Aorta (tissue), 5 donors: Measurements from ENCODE around the gene PHRF1. TPM values are rescaled to one million over a fixed set of nuclear protein-coding genes. Genes with fewer than 3 reads are reported as not detected.

Experiments
- ATAC-seq: fragments of 200-7000 bp; cut with Tn5 transposase; one replicate; pipeline ENCODE4 v1.9.1; 2022; ENCODE audit warnings: moderate library complexity; ENCODE audit not compliant: low FRiP score
- DNase-seq, 2 donors: peaks; one replicate each; pipeline ENCODE4 v3.0.0-alpha.2; 2020
- H3K27ac ChIP-seq, 2 donors: one replicate each; pipeline ENCODE4 v1.5.1; 2013; ENCODE audit warnings: low read length in 2 of 2, mild to moderate bottlenecking in 2 of 2, moderate library complexity in 2 of 2, control low read depth in 1 of 2, inconsistent platforms in 1 of 2, low read depth in 1 of 2
- H3K27me3 ChIP-seq, 2 donors: one replicate each; pipeline ENCODE4 v1.6.1; 2013; ENCODE audit warnings: control low read depth in 1 of 2, low read length in 1 of 2, mild to moderate bottlenecking in 1 of 2, moderate library complexity in 1 of 2; ENCODE audit not compliant: insufficient read depth in 2 of 2, control insufficient read depth in 1 of 2
- H3K36me3 ChIP-seq, 2 donors: one replicate each; pipeline ENCODE4 v1.6.1; 2013; ENCODE audit warnings: control low read depth in 1 of 2, low read length in 1 of 2, mild to moderate bottlenecking in 1 of 2; ENCODE audit not compliant: insufficient read depth in 2 of 2, control insufficient read depth in 1 of 2
- H3K4me1 ChIP-seq, 2 donors: one replicate each; pipeline ENCODE4 v1.6.1; 2013; ENCODE audit warnings: low read length in 2 of 2, control low read depth in 1 of 2, mild to moderate bottlenecking in 1 of 2, moderate library complexity in 1 of 2; ENCODE audit not compliant: insufficient read depth in 2 of 2, control insufficient read depth in 1 of 2
- H3K4me3 ChIP-seq, 2 donors: one replicate each; pipeline ENCODE4 v1.5.1; 2013; ENCODE audit warnings: low read length in 2 of 2, control low read depth in 1 of 2, mild to moderate bottlenecking in 1 of 2
- H3K9me3 ChIP-seq: one replicate; pipeline ENCODE4 v1.6.1; 2013; ENCODE audit warnings: mild to moderate bottlenecking, low read length; ENCODE audit not compliant: control insufficient read depth
- WGBS, 2 donors: extraction: QIAGEN DNeasy Blood & Tissue Kit; methylation state at CpG; one replicate each; pipeline ENCODE4 v1.1.7; 2013; 5-methylcytosine and 5-hydroxymethylcytosine counted together
- intact Hi-C, 2 donors: fragments of 100-400 bp; cut with DNase I; formaldehyde crosslinking; loops; one replicate each; pipeline versions ENCODE4 v1.14.2 to v1.15.0; 2022
- polyA plus RNA-seq, 2 donors: library from polyadenylated mRNA; stranded (reverse); fragments of 200-250 nt; gene quantifications; one replicate each; pipeline ENCODE4 v1.2.3, GENCODE V29; 2013
- total RNA-seq, 2 donors: library from RNA; stranded (reverse); fragmentation: NEBNext Ultra II Directional; extraction: Animal tissue kit (Norgen Biotek cat#: 25700); gene quantifications; one replicate each; pipeline ENCODE4 v1.2.1, GENCODE V29; 2021
- donor health status: healthy with polysubstance abuse.
- donor health status: Bipolar disorder and iron deficiency.
- donor health status: DM: no; HTN: no; CAD: no.
- donor health status: DM: no; HTN: no; CAD: no.
- donor health status: DM: yes; HTN: yes; CAD: no.

The PHRF1 gene
- total and polyA plus RNA-seq, 4 donors, result 7.6 to 32.4 (median 22.4) TPM

- Histone ChIP-seq H3K36me3 (peaks cover 0 to 5% of the 10 kb centered on the region in 2 donors), H3K4me1 (no peaks in the 10 kb centered on the region), H3K27ac (no peak overlapping the region), H3K27me3 (no peaks in the 10 kb centered on the region), H3K4me3 (no peak overlapping the region), H3K9me3 (no peaks in the 10 kb centered on the region)
- DNase-seq, result no peak
- 92 to 95% methylated on average over 30 of the region's 30 CpGs for WGBS, 2 donors
- no peak for ATAC-seq
- intact Hi-C loops, result no loop called here
These were observed 78.9 kb downstream of the PHRF1 start for GRCh38 chr11:655036-655726.

DNA sequence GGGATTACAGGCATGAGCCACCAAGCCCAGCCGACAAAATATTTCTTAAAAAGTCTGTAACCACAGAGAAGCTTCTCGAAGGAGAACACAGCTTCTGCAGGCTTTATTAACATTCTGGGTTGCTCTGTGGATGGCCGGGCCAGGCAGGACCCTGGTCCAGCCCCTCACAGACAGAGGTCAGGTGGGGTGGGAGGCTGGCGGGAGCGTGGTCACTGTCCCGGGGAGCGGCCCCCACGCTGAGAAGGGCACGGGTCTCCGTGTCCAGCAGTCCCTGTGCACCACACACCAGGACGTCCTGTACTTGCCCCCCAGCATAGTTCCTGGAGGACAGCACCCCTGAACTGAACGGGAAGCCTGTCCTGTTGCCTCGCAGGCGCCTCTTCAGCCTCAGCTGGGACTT is 80.2 kb downstream of the PHRF1 start:
- H3K27ac ChIP-seq, result no peak overlapping the region
- no peaks in the 10 kb centered on the region for H3K4me1 ChIP-seq
- H3K36me3 ChIP-seq, result peaks cover 0 to 5% of the 10 kb centered on the region in 2 donors
- no peak for DNase-seq
- H3K4me3 ChIP-seq, result no peak overlapping the region
- intact Hi-C loops, result no loop called here
- WGBS, 2 donors, result 89 to 90% methylated on average over 14 of the region's 14 CpGs
- no peaks in the 10 kb centered on the region for H3K27me3 ChIP-seq
- no peak for ATAC-seq
- no peaks in the 10 kb centered on the region for H3K9me3 ChIP-seq

DNA sequence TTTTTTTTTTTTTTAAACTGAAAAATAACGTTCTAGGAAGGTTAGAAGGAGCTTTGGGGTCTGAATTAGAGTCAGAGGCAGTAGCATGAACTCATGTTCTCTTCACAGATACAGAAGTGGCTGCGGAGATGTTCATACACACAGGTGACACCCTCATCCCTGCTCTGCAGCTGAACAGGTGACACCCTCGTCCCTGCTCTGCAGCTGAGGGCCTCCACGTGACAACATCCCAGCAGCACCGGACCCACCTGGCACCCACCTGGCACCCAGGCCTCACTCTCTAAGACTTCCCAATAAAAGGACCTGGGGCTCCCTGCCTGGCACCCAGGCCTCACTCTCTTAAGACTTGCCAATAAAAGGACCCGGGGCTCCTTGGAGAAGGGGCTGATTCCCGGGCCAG is 80.6 kb downstream of the PHRF1 start:
- 80 to 82% methylated on average over 7 of the region's 7 CpGs for WGBS, 2 donors
- Histone ChIP-seq H3K9me3 (no peaks in the 10 kb centered on the region), H3K36me3 (peaks cover 0 to 5% of the 10 kb centered on the region in 2 donors), H3K27me3 (no peaks in the 10 kb centered on the region), H3K4me3 (no peak overlapping the region), H3K27ac (no peak overlapping the region), H3K4me1 (no peaks in the 10 kb centered on the region)
- intact Hi-C loops, result no loop called here
- no peak for DNase-seq
- no peak for ATAC-seq

DNA sequence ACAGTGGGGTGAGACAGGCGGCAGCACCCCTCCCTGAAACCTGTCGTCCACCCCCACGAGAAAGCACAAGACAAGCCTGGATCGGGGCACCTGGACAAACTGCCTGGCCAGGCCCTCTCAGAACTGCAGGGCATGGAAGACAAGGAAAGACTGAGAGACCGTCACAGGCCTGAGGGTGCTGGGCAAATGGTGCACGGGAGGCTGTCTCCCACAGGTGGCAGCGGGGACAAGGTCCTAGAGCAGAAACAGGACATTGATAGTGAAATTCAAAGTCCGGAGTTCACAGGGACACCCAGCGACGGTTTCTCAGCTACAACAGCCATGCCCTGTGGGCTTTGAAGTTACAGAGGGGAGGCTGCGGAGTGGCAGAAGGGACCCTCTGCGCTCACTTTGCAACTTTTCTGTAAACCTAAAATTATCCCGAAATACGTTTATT is 81.4 kb downstream of the PHRF1 start:
- Histone ChIP-seq H3K9me3 (no peaks in the 10 kb centered on the region), H3K27me3 (no peaks in the 10 kb centered on the region), H3K4me3 (no peak overlapping the region), H3K27ac (no peak overlapping the region), H3K36me3 (peaks cover 0 to 5% of the 10 kb centered on the region in 2 donors), H3K4me1 (no peaks in the 10 kb centered on the region)
- no peak for DNase-seq
- intact Hi-C loops, result no loop called here
- ATAC-seq, result no peak
- 89% methylated on average over 14 of the region's 14 CpGs for WGBS, 2 donors

DNA sequence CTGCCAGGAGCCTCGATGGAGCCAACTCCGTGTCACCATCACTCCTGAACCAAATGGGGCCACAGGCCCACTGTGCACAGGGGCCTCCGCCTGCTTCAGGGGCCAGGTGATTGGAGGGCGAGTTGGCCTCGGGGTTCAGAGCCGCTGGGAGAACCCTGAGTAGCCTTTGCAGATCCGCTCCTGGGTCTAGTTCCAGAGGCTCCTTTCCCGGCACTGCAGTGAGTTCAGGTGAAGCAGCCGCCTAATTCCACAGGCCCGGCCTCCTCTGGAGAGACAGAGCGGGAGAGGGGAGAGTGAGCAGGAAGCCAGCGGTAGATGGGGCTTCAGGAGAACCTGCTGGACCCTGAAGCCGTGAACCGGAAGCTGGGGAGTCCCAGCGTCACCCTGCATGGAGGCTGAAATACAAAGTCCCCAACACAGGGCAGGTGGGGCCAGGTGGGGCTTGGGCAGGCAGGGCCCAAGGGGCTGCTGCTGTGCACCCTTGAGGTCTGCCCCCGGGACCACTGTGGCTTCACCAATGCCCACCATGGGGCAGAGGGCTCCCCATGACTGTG is 83.3 kb downstream of the PHRF1 start:
- no peak overlapping the region for H3K4me3 ChIP-seq
- H3K36me3 ChIP-seq, result peaks cover 0 to 5% of the 10 kb centered on the region in 2 donors
- DNase-seq (peak in 1 of 2 donors; percentile 30), ATAC-seq (no peak)
- no peaks in the 10 kb centered on the region for H3K4me1 ChIP-seq
- no peak overlapping the region for H3K27ac ChIP-seq
- no peaks in the 10 kb centered on the region for H3K9me3 ChIP-seq
- WGBS, 2 donors, result 91 to 92% methylated on average over 16 of the region's 16 CpGs
- intact Hi-C loops, result loop anchor here in 1 of 2 donors (5.0 kb wide), 1 partner anchor 103 kb away; no protein-coding TSS in a partner anchor
- no peaks in the 10 kb centered on the region for H3K27me3 ChIP-seq

- ATAC-seq (no peak), DNase-seq (peak in 1 of 2 donors; percentile 32)
- no peak overlapping the region for H3K27ac ChIP-seq
- H3K36me3 ChIP-seq, result peaks cover 0 to 5% of the 10 kb centered on the region in 2 donors
- H3K4me3 ChIP-seq, result no peak overlapping the region
- no peaks in the 10 kb centered on the region for H3K4me1 ChIP-seq
- H3K27me3 ChIP-seq, result no peaks in the 10 kb centered on the region
- 88 to 89% methylated on average over 19 of the region's 19 CpGs for WGBS, 2 donors
- intact Hi-C loops, result loop anchor here in 1 of 2 donors (5.0 kb wide), 1 partner anchor 102 kb away; no protein-coding TSS in a partner anchor
- no peaks in the 10 kb centered on the region for H3K9me3 ChIP-seq
These were observed 84.0 kb downstream of the PHRF1 start for GRCh38 chr11:660281-660680.

- intact Hi-C loops, result loop anchor here in 1 of 2 donors (5.0 kb wide), 1 partner anchor 101 kb away; no protein-coding TSS in a partner anchor
- Histone ChIP-seq H3K27ac (no peak overlapping the region), H3K36me3 (peaks cover 0 to 5% of the 10 kb centered on the region in 2 donors), H3K9me3 (no peaks in the 10 kb centered on the region), H3K27me3 (no peaks in the 10 kb centered on the region), H3K4me1 (no peaks in the 10 kb centered on the region), H3K4me3 (no peak overlapping the region)
- WGBS, 2 donors, result 91% methylated on average over 19 of the region's 19 CpGs
- DNase-seq (peak in 1 of 2 donors; percentile 27), ATAC-seq (no peak)
These were observed 84.6 kb downstream of the PHRF1 start for GRCh38 chr11:660681-661444.
